GM12873 (cell line): ENCODE results near the gene TMOD1.

ENCODE experiments used
- CTCF ChIP-seq: IDR thresholded peaks from 2 replicates; pipeline ENCODE4 v1.5.1; 2012; ENCODE audit warnings: low read depth, mild to moderate bottlenecking, moderate library complexity, low read length, control low read depth; ENCODE audit not compliant: insufficient read depth; ENCODE audit errors: missing control alignments

Gene TMOD1

GRCh38 chr9:97638666-97639065, 137.2 kb downstream of the TMOD1 start:
- TF ChIP-seq CTCF, result peak; percentile 38

- TF ChIP-seq CTCF, result no peak
Measured at GRCh38 chr9:97640325-97640724, 138.9 kb downstream of the TMOD1 start.

GRCh38 chr9:97645720-97646119, 144.3 kb downstream of the TMOD1 start:
- no peak for TF ChIP-seq CTCF

- no peak for TF ChIP-seq CTCF
Measured at GRCh38 chr9:97647996-97648395, 146.5 kb downstream of the TMOD1 start.
